Activated naive CD8-positive, alpha-beta T cell (primary cell): ENCODE data around the gene LETMD1.

Experiments
- H3K27ac Mint-ChIP-seq: one replicate; pipeline ENCODE4 v1.8.0; 2021; ENCODE audit warnings: mixed read lengths
- H3K27me3 Mint-ChIP-seq: one replicate; pipeline ENCODE4 v1.8.0; 2021; ENCODE audit warnings: mixed read lengths
- H3K36me3 Mint-ChIP-seq: one replicate; pipeline ENCODE4 v1.8.0; 2021; ENCODE audit warnings: mixed read lengths
- H3K4me1 Mint-ChIP-seq: one replicate; pipeline ENCODE4 v1.8.0; 2021; ENCODE audit warnings: low read depth, mixed read lengths
- H3K4me3 Mint-ChIP-seq: one replicate; pipeline ENCODE4 v1.8.0; 2021; ENCODE audit warnings: mild to moderate bottlenecking, mixed read lengths
- H3K9me3 Mint-ChIP-seq: one replicate; pipeline ENCODE4 v1.8.0; 2021; ENCODE audit warnings: low read depth, mixed read lengths

LETMD1 gene

GRCh38 chr12:51019927-51020326 is 28.2 kb upstream of the LETMD1 start:
- H3K36me3 Mint-ChIP-seq = no peaks in the 10 kb centered on the region
- no peak overlapping the region for H3K4me3 Mint-ChIP-seq
- no peaks in the 10 kb centered on the region for H3K27me3 Mint-ChIP-seq
- peaks cover 67% of the 10 kb centered on the region for H3K4me1 Mint-ChIP-seq
- H3K9me3 Mint-ChIP-seq = no peaks in the 10 kb centered on the region
- peak overlapping the region; percentile 41 for H3K27ac Mint-ChIP-seq

DNA sequence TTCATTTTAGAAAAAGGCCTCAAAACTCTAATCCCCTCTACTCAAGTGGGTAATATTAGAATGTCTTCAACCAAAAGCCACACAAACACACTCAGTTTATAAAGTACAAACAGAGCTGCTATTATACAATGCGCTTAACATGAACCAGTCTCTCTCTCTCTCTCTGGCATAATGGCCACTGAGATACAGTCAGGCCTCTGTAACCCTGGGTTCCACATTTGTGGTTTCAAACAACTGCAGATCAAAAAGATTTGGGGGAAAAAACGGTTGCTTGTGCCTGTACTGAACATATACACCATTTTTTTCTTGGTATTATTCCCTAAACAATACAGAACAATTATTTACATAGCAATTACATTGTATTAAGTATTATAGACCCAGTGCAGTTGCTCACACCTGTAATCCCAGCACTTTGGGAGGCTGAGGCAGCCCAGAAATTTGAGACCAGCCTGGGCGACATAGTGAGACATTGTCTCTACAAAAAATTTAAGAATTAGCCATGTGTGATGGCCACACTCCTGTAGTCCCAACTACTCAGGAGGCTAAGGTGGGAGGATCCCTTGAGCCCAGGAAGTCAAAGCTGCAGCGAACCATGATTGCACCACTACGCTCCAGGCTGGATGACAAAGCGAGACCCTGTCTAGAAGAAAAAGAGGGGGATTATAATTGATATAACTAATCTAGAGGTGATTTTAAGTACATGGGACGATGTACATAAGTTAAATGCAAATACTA is 27.5 kb upstream of the LETMD1 start:
- peak overlapping the region; percentile 13 for H3K4me3 Mint-ChIP-seq
- H3K27me3 Mint-ChIP-seq = no peaks in the 10 kb centered on the region
- peak overlapping the region; percentile 89 for H3K27ac Mint-ChIP-seq
- H3K36me3 Mint-ChIP-seq = no peaks in the 10 kb centered on the region
- peaks cover 71% of the 10 kb centered on the region for H3K4me1 Mint-ChIP-seq
- H3K9me3 Mint-ChIP-seq = no peaks in the 10 kb centered on the region

GRCh38 chr12:51021694-51022093 is 26.4 kb upstream of the LETMD1 start:
- H3K36me3 Mint-ChIP-seq = no peaks in the 10 kb centered on the region
- peaks cover 75% of the 10 kb centered on the region for H3K4me1 Mint-ChIP-seq
- H3K9me3 Mint-ChIP-seq = no peaks in the 10 kb centered on the region
- H3K27me3 Mint-ChIP-seq = no peaks in the 10 kb centered on the region
- peak overlapping the region; percentile 70 for H3K4me3 Mint-ChIP-seq
- H3K27ac Mint-ChIP-seq = peak overlapping the region; percentile 89

GRCh38 chr12:51023625-51024382 is 24.3 kb upstream of the LETMD1 start:
- H3K4me1 Mint-ChIP-seq = peaks cover 75% of the 10 kb centered on the region
- H3K4me3 Mint-ChIP-seq = peak overlapping the region; percentile 98
- no peaks in the 10 kb centered on the region for H3K36me3 Mint-ChIP-seq

GRCh38 chr12:51025338-51025835 is 22.7 kb upstream of the LETMD1 start:
- peak overlapping the region; percentile 98 for H3K4me3 Mint-ChIP-seq
- H3K9me3 Mint-ChIP-seq = no peaks in the 10 kb centered on the region
- no peaks in the 10 kb centered on the region for H3K27me3 Mint-ChIP-seq
- no peaks in the 10 kb centered on the region for H3K36me3 Mint-ChIP-seq
- peak overlapping the region; percentile 100 for H3K27ac Mint-ChIP-seq
- peaks cover 62% of the 10 kb centered on the region for H3K4me1 Mint-ChIP-seq

More at GRCh38 chr12:51023625-51024382, 24.3 kb upstream of the LETMD1 start:
- Mint-ChIP-seq H3K27ac (peak overlapping the region; percentile 100), H3K9me3 (no peaks in the 10 kb centered on the region), H3K27me3 (no peaks in the 10 kb centered on the region)

DNA sequence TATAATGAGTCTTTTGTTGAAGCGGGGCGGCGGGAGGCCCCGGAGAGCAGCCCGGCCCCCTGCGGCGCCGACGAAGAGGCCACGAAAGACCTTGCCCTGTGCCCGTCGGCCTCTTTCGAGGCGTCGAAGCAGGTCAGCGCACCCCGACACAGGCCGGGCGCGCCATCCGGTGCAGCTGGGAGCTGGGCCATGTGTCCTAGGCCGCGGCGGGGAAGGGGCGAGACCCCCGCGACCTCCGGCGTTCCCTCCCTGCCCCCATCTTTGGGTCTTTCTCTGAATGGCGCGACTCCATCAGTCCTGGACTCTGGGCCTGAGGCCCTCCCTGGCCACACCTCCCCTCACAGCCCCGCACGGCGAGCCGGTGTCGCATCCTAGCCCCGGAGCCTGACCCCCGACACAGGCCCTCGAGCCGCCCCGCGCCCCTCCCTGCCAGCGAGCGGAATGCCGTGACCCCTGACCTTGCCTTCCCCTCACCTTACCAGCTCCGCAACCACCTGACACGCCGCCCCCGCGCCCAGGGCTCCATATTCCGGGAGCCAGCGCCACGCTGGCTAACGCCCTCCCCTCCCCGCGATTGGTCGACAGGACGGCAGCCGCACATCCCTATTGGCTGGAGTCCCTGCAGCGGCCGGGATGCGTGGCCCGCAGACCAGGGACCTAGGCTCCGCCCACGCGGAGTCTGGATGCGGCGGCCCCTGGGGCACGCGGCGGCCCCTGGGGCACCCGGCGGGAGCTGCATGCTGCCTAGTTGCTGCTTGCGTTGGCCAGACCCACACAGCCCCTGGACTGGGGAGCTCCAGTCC is 22.1 kb upstream of the LETMD1 start, which contains the start of gene SLC11A2:
TSS of gene SLC11A2 (minus strand) at position 549 of the 803 bp plus-strand sequence. CDS start 15,656 bp downstream, outside the sequence.
- Mint-ChIP-seq H3K4me1 (peaks cover 56% of the 10 kb centered on the region), H3K9me3 (no peaks in the 10 kb centered on the region), H3K36me3 (no peaks in the 10 kb centered on the region), H3K4me3 (peak within 1 kb of the TSS; percentile 98), H3K27ac (peak within 1 kb of the TSS; percentile 100), H3K27me3 (no peaks in the 10 kb centered on the region)

DNA sequence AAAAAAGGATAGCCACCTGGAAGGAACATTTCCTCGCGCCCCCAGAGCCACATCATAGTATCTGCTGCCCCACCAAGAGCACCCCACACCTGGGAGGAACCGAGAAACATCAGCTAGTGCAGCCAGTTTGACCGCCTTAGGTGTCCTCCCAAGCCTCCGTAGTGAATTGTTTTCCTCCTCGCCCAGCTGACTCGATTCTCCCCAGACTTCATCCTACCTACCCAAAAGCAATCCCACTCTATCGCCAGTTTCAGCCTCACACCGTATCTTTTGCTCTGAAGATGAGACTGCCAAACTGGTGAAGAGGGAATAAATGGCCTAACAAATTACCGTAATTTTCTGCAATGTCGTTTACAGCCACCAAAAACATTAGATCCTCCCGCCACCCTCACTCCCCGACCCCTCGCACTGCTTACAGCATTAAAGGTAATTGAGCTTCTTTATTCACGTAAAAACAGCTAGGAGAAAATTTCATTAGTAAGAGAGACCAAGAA is 20.7 kb upstream of the LETMD1 start:
- Mint-ChIP-seq H3K4me3 (peak overlapping the region; percentile 98), H3K9me3 (no peaks in the 10 kb centered on the region), H3K36me3 (no peaks in the 10 kb centered on the region), H3K27me3 (no peaks in the 10 kb centered on the region), H3K4me1 (peaks cover 44% of the 10 kb centered on the region), H3K27ac (peak overlapping the region; percentile 94)

GRCh38 chr12:51028126-51028812 is 19.9 kb upstream of the LETMD1 start:
- Mint-ChIP-seq H3K9me3 (no peaks in the 10 kb centered on the region), H3K4me1 (peaks cover 40% of the 10 kb centered on the region), H3K27me3 (no peaks in the 10 kb centered on the region), H3K4me3 (peak overlapping the region; percentile 59), H3K27ac (peak overlapping the region; percentile 78), H3K36me3 (no peaks in the 10 kb centered on the region)

GRCh38 chr12:51028813-51029150 is 19.3 kb upstream of the LETMD1 start:
- Mint-ChIP-seq H3K4me1 (peaks cover 35% of the 10 kb centered on the region), H3K36me3 (no peaks in the 10 kb centered on the region), H3K27ac (no peak overlapping the region)

DNA sequence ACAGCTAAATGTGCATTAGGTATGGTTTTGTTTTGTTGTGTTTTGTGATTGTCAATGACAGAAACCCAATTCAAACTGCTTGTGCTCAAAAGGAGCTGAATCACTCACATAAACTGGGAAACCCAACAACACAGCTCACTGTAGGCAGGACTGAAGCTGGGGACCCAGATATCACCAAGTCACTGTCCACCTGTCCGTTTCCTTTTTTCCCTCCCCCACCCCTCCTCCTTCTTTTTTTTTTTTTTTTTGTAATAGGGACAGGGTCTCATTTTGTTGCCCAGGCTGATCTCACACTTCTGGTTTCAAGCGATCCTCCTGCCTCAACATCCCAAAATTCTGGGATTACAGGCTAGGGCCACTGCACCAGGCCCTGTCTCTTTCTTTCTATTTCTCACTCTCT is 15.1 kb upstream of the LETMD1 start:
- H3K36me3 Mint-ChIP-seq = no peaks in the 10 kb centered on the region
- H3K27me3 Mint-ChIP-seq = no peaks in the 10 kb centered on the region
- H3K9me3 Mint-ChIP-seq = no peaks in the 10 kb centered on the region
- no peak overlapping the region for H3K4me3 Mint-ChIP-seq
- no peak overlapping the region for H3K27ac Mint-ChIP-seq
- peaks cover 2% of the 10 kb centered on the region for H3K4me1 Mint-ChIP-seq

More at GRCh38 chr12:51028813-51029150, 19.3 kb upstream of the LETMD1 start:
- H3K27me3 Mint-ChIP-seq = no peaks in the 10 kb centered on the region
- no peaks in the 10 kb centered on the region for H3K9me3 Mint-ChIP-seq
- no peak overlapping the region for H3K4me3 Mint-ChIP-seq

GRCh38 chr12:51033457-51034089 is 14.6 kb upstream of the LETMD1 start:
- H3K27ac Mint-ChIP-seq = no peak overlapping the region
- no peaks in the 10 kb centered on the region for H3K36me3 Mint-ChIP-seq
- no peak overlapping the region for H3K4me3 Mint-ChIP-seq
- H3K4me1 Mint-ChIP-seq = no peaks in the 10 kb centered on the region
- no peaks in the 10 kb centered on the region for H3K27me3 Mint-ChIP-seq
- H3K9me3 Mint-ChIP-seq = no peaks in the 10 kb centered on the region

- H3K4me3 Mint-ChIP-seq = no peak overlapping the region
- H3K9me3 Mint-ChIP-seq = no peaks in the 10 kb centered on the region
- H3K27me3 Mint-ChIP-seq = no peaks in the 10 kb centered on the region
- no peaks in the 10 kb centered on the region for H3K4me1 Mint-ChIP-seq
- no peaks in the 10 kb centered on the region for H3K36me3 Mint-ChIP-seq
- no peak overlapping the region for H3K27ac Mint-ChIP-seq
Observed at GRCh38 chr12:51036279-51036678, 11.8 kb upstream of the LETMD1 start.

DNA sequence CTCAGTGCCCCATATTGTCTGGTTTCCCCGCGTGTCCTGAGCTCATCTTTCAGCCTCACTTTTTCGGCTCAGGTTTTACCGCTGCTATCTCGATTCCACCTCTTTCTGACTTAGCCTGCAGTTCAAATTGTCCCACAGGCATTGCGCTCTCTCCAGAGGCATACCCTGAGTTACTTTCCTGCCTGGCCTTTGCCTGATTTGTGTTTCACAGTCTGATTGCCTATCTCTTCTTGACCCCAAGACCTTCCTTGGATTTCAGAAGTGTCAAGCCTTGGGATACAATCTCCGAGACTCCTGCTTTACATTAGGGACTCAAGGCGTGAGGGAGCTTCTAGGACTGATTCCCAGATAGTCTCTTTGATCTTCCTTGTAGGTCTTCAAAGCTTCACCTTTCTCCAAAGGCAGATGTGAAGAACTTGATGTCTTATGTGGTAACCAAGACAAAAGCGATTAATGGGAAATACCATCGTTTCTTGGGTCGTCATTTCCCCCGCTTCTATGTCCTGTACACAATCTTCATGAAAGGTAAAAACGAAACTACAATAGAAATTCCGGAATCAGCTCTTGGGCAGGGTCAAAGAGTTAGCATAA is 629 bp downstream of the LETMD1 start:
- H3K4me3 Mint-ChIP-seq = peak overlapping the region; percentile 96
- H3K27ac Mint-ChIP-seq = peak overlapping the region; percentile 95
- peaks cover 4% of the 10 kb centered on the region for H3K36me3 Mint-ChIP-seq
- H3K9me3 Mint-ChIP-seq = no peaks in the 10 kb centered on the region
- H3K4me1 Mint-ChIP-seq = peaks cover 27% of the 10 kb centered on the region
- H3K27me3 Mint-ChIP-seq = no peaks in the 10 kb centered on the region
